Mesothelial cell of epicardium (in vitro differentiated cells): ENCODE measurements around the gene TLK1. TPM values are rescaled to one million over a fixed set of nuclear protein-coding genes. Genes with fewer than 3 reads are reported as not detected.

ENCODE experiments used
- DNase-seq, 2 experiments: peaks; one replicate each; pipeline ENCODE4 v3.0.0; 2021; ENCODE audit warnings: low spot score in 2 of 2; ENCODE audit not compliant: unreplicated experiment in 2 of 2
- H3K27ac Mint-ChIP-seq: 2 replicates; pipeline ENCODE4 v1.8.0; 2021; ENCODE audit warnings: mixed read lengths
- H3K27me3 Mint-ChIP-seq: 2 replicates; pipeline ENCODE4 v1.8.0; 2021; ENCODE audit warnings: low read depth, mixed read lengths
- H3K36me3 Mint-ChIP-seq: 2 replicates; pipeline ENCODE4 v1.8.0; 2021; ENCODE audit warnings: mixed read lengths
- H3K4me1 Mint-ChIP-seq: 2 replicates; pipeline ENCODE4 v1.8.0; 2021; ENCODE audit warnings: mixed read lengths
- H3K4me3 Mint-ChIP-seq: 2 replicates; pipeline ENCODE4 v1.8.0; 2021; ENCODE audit warnings: mild to moderate bottlenecking, moderate library complexity, mixed read lengths
- H3K9me3 Mint-ChIP-seq: 2 replicates; pipeline ENCODE4 v1.8.0; 2021; ENCODE audit warnings: mixed read lengths
- CTCF ChIP-seq: fragments of 200-600 bp; sonication (generic); IDR thresholded peaks from one replicate; pipeline ENCODE4 v1.5.0; 2021; ENCODE audit warnings: antibody characterized with exemption; ENCODE audit not compliant: unreplicated experiment
- total RNA-seq: library from RNA; stranded (reverse); gene quantifications from 3 replicates; pipeline ENCODE4 v1.2.1, GENCODE V29; 2021

TLK1 gene
- total RNA-seq, 1 donor from 2014 or later = 72.0 TPM

GRCh38 chr2:171185941-171186340 lies 25.2 kb upstream of the TLK1 start:
- Mint-ChIP-seq H3K27me3 (no peaks in the 10 kb centered on the region), H3K27ac (no peak overlapping the region)

GRCh38 chr2:171185165-171185818 lies 24.6 kb upstream of the TLK1 start:
- no peak overlapping the region for H3K27ac Mint-ChIP-seq
- DNase-seq = no peak
- H3K9me3 Mint-ChIP-seq = no peaks in the 10 kb centered on the region
- H3K4me3 Mint-ChIP-seq = no peak overlapping the region
- H3K27me3 Mint-ChIP-seq = no peaks in the 10 kb centered on the region
- TF ChIP-seq CTCF = no peak
- H3K36me3 Mint-ChIP-seq = no peaks in the 10 kb centered on the region
- H3K4me1 Mint-ChIP-seq = peaks cover 8% of the 10 kb centered on the region

More at GRCh38 chr2:171185941-171186340, 25.2 kb upstream of the TLK1 start:
- DNase-seq = no peak
- Mint-ChIP-seq H3K4me1 (peaks cover 8% of the 10 kb centered on the region), H3K36me3 (no peaks in the 10 kb centered on the region), H3K4me3 (no peak overlapping the region), H3K9me3 (no peaks in the 10 kb centered on the region)
- TF ChIP-seq CTCF = no peak

GRCh38 chr2:171181064-171182049 lies 20.7 kb upstream of the TLK1 start:
- Mint-ChIP-seq H3K27me3 (no peaks in the 10 kb centered on the region), H3K27ac (no peak overlapping the region), H3K9me3 (no peaks in the 10 kb centered on the region), H3K36me3 (no peaks in the 10 kb centered on the region), H3K4me1 (peaks cover 8% of the 10 kb centered on the region), H3K4me3 (no peak overlapping the region)
- TF ChIP-seq CTCF = no peak
- DNase-seq = no peak

- Mint-ChIP-seq H3K4me3 (no peak overlapping the region), H3K27ac (no peak overlapping the region), H3K4me1 (peaks cover 7% of the 10 kb centered on the region), H3K27me3 (no peaks in the 10 kb centered on the region), H3K9me3 (no peaks in the 10 kb centered on the region), H3K36me3 (no peaks in the 10 kb centered on the region)
- no peak for DNase-seq
- no peak for TF ChIP-seq CTCF
These were observed 19.7 kb upstream of the TLK1 start for GRCh38 chr2:171180229-171180930.

GRCh38 chr2:171178993-171179392 lies 18.3 kb upstream of the TLK1 start:
- Mint-ChIP-seq H3K27ac (no peak overlapping the region), H3K27me3 (no peaks in the 10 kb centered on the region), H3K4me3 (no peak overlapping the region)

More at GRCh38 chr2:171178993-171179392, 18.3 kb upstream of the TLK1 start:
- Mint-ChIP-seq H3K9me3 (no peaks in the 10 kb centered on the region), H3K4me1 (peaks cover 10% of the 10 kb centered on the region), H3K36me3 (no peaks in the 10 kb centered on the region)
- no peak for DNase-seq
- no peak for TF ChIP-seq CTCF
